ENCODE data around the gene ZFAND6. TPM values are rescaled to one million over a fixed set of nuclear protein-coding genes. Genes with fewer than 3 reads are reported as not detected.

The ZFAND6 gene
- polyA plus RNA-seq, 3 donors: 41.6 to 106 (median 99.6) TPM

DNA sequence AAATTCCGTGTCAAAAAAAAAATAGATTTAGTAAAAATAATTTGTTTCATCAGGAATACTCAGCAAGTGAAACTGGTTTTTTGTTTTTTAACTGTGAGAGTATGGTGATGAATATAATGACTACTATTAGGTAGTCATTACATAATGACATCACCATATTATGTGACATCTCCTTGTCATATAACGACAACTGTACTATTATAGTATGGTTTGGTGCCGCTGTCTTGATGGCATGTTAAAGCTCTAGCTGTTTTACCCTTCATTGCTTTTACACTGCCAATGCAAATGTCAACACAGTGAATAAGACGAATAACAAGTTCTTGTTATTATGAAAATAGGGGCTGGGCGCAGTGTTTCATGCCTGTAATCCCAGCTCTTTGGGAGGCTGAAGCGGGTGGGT, 47.7 kb downstream of the ZFAND6 start:
- Histone ChIP-seq H3K27me3 (ENCODE audit: control insufficient read depth in 2 of 2, insufficient read depth in 2 of 2, low read length in 2 of 2) (no peaks in the 10 kb centered on the region), H3K79me2 (ENCODE audit: insufficient read depth, low read length) (peaks cover 78% of the 10 kb centered on the region), H3K4me3 (replicated peaks in 1 of 3; ENCODE audit: low read depth in 2 of 3, low read length in 3 of 3) (no peak overlapping the region), H4K20me1 (ENCODE audit: insufficient read depth, low read length) (peaks cover 99% of the 10 kb centered on the region), H3K27ac (ENCODE audit: low read depth in 1 of 2, low read length in 2 of 2) (no peak overlapping the region), H3K9me3 (replicated peaks in 1 of 2; ENCODE audit: control insufficient read depth in 1 of 2, insufficient read depth in 1 of 2, low read length in 2 of 2) (no peaks in the 10 kb centered on the region), H3K36me3 (replicated peaks in 1 of 2; ENCODE audit: control insufficient read depth in 1 of 2, insufficient read depth in 2 of 2, low read length in 2 of 2) (no peaks in the 10 kb centered on the region), H2AFZ (ENCODE audit: insufficient read depth, low read depth, low read length, poor library complexity, severe bottlenecking) (no peak overlapping the region), H3K9ac (ENCODE audit: insufficient read depth, low read length, poor library complexity, severe bottlenecking) (no peak overlapping the region), H3K4me1 (ENCODE audit: control insufficient read depth in 1 of 2, insufficient read depth in 2 of 2, low read length in 2 of 2) (no peaks in the 10 kb centered on the region), H3K4me2 (replicated peaks; ENCODE audit: extremely low read depth, low read length, poor library complexity, severe bottlenecking) (no peak overlapping the region)
- intact Hi-C loops (cut with micrococcal nuclease): no loop called here
- peaks cover 18 to 25% of the 10 kb centered on the region in 2 donors for H3K36me3 Mint-ChIP-seq
- H3K4me3 Mint-ChIP-seq: no peak overlapping the region
- H3K27me3 Mint-ChIP-seq (ENCODE audit: low read depth in 3 of 3): no peaks in the 10 kb centered on the region
- H3K9me3 Mint-ChIP-seq: no peaks in the 10 kb centered on the region
- WGBS (ENCODE audit: insufficient coverage): no CpG with 5 or more reads among the region's 6 CpGs
- no peak for DNase-seq
- H3K4me1 Mint-ChIP-seq: peaks cover 8% of the 10 kb centered on the region
- TF ChIP-seq CTCF (IDR thresholded peaks at IDR 0.05): no peak
- H3K27ac Mint-ChIP-seq: no peak overlapping the region

DNA sequence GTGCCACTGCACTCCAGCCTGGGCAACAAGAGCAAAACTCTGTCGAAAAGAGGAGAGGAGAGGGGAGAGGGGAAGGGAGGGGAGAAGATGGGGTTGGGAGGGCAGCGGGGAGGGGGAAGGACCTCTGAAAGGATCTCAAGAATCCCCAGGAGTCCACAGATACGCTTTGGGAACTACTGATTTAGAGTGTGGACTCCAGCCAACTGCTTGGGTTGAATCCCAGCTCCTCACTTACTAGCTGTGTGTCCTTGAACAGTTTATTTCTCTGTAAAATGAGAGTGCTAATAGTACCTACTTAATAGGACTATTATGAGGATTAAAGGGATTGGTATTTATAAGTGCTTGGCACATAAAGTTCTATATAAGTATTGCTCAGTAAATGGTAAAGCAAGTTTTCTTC, 48.3 kb downstream of the ZFAND6 start:
- Mint-ChIP-seq H3K4me3 (no peak overlapping the region), H3K27ac (no peak overlapping the region), H3K36me3 (peaks cover 16 to 24% of the 10 kb centered on the region in 2 donors), H3K27me3 (ENCODE audit: low read depth in 3 of 3) (no peaks in the 10 kb centered on the region), H3K4me1 (peaks cover 8% of the 10 kb centered on the region), H3K9me3 (no peaks in the 10 kb centered on the region)
- no peak overlapping the region for H3K4me2 ChIP-seq (replicated peaks; ENCODE audit: extremely low read depth, low read length, poor library complexity, severe bottlenecking)
- H3K4me1 ChIP-seq (ENCODE audit: control insufficient read depth in 1 of 2, insufficient read depth in 2 of 2, low read length in 2 of 2): no peaks in the 10 kb centered on the region
- no peak overlapping the region for H3K4me3 ChIP-seq (replicated peaks in 1 of 3; ENCODE audit: low read depth in 2 of 3, low read length in 3 of 3)
- H4K20me1 ChIP-seq (ENCODE audit: insufficient read depth, low read length): peaks cover 99% of the 10 kb centered on the region
- peaks cover 76% of the 10 kb centered on the region for H3K79me2 ChIP-seq (ENCODE audit: insufficient read depth, low read length)
- H3K9me3 ChIP-seq (replicated peaks in 1 of 2; ENCODE audit: control insufficient read depth in 1 of 2, insufficient read depth in 1 of 2, low read length in 2 of 2): no peaks in the 10 kb centered on the region
- 83% methylated on average over 1 of the region's 3 CpGs for WGBS (ENCODE audit: insufficient coverage)
- H3K27me3 ChIP-seq (ENCODE audit: control insufficient read depth in 2 of 2, insufficient read depth in 2 of 2, low read length in 2 of 2): no peaks in the 10 kb centered on the region
- H3K9ac ChIP-seq (ENCODE audit: insufficient read depth, low read length, poor library complexity, severe bottlenecking): no peak overlapping the region
- TF ChIP-seq CTCF (IDR thresholded peaks at IDR 0.05): no peak
- no peak for DNase-seq
- H3K27ac ChIP-seq (ENCODE audit: low read depth in 1 of 2, low read length in 2 of 2): no peak overlapping the region
- intact Hi-C loops (cut with micrococcal nuclease): no loop called here
- H3K36me3 ChIP-seq (replicated peaks in 1 of 2; ENCODE audit: control insufficient read depth in 1 of 2, insufficient read depth in 2 of 2, low read length in 2 of 2): no peaks in the 10 kb centered on the region
- no peak overlapping the region for H2AFZ ChIP-seq (ENCODE audit: insufficient read depth, low read depth, low read length, poor library complexity, severe bottlenecking)

All from CD14-positive monocyte (primary cell).